Endothelial cell of umbilical vein (primary cell): ENCODE measurements around the gene SP9. TPM values are rescaled to one million over a fixed set of nuclear protein-coding genes. Genes with fewer than 3 reads are reported as not detected.

Experiments
- BruUV-seq: library from RNA; stranded (reverse); fragments of 400-500 nt; replicated peaks from 2 replicates; lab custom pipeline; 2021; lab: Mats Ljungman, UMichigan
- CTCF ChIA-PET: fragments of 300-600, 350-600 bp; sonication (Branson Sonifier 250); formaldehyde crosslinking; loops from one replicate; lab custom pipeline; 2021; ENCODE audit warnings: antibody characterized with exemption, inconsistent platforms; lab: Charles Lee
- POLR2A ChIA-PET: fragments of 300-600, 350-600 bp; sonication (Branson Sonifier 250); formaldehyde crosslinking; loops from one replicate; lab custom pipeline; 2021; ENCODE audit warnings: antibody characterized with exemption, inconsistent platforms; lab: Charles Lee
- DNase-seq: peaks from one replicate; pipeline ENCODE4 v3.0.0-alpha.2; 2011; ENCODE audit warnings: low read depth, low spot score
- FAIRE-seq: peaks from 2 replicates; lab custom pipeline; 2011; peaks lifted over from hg19 to GRCh38; lab: Jason Lieb, UNC
- H2AFZ ChIP-seq: 2 replicates; pipeline ENCODE4 v1.6.0; 2012; ENCODE audit warnings: low read depth, low read length, control low read depth, inconsistent platforms
- H3K27ac ChIP-seq: 2 replicates; pipeline ENCODE4 v1.5.1; 2011; ENCODE audit warnings: low read depth, mild to moderate bottlenecking, control low read depth, low read length, moderate library complexity; ENCODE audit not compliant: insufficient read depth
- H3K27me3 ChIP-seq, 2 experiments: 2 replicates each; pipeline versions ENCODE4 v1.6.0 to v1.6.1; 2011; ENCODE audit warnings: low read length in 2 of 2, mixed read lengths in 1 of 2; ENCODE audit not compliant: control insufficient read depth in 2 of 2, insufficient read depth in 2 of 2
- H3K36me3 ChIP-seq, 2 experiments: 2 replicates in 1 of 2; 3 replicates in 1 of 2; pipeline ENCODE4 v1.5.1; 2011; ENCODE audit warnings: low read length in 2 of 2, mild to moderate bottlenecking in 1 of 2, moderate library complexity in 1 of 2; ENCODE audit not compliant: control insufficient read depth in 2 of 2, insufficient read depth in 2 of 2; ENCODE audit errors: extremely low read depth in 1 of 2
- H3K4me1 ChIP-seq: 3 replicates; pipeline ENCODE4 v1.5.1; 2011; ENCODE audit warnings: mild to moderate bottlenecking, low read length; ENCODE audit not compliant: control insufficient read depth, insufficient read depth; ENCODE audit errors: extremely low read depth
- H3K4me2 ChIP-seq: 2 replicates; pipeline ENCODE4 v1.6.1; 2011; ENCODE audit warnings: low read length, control low read depth, mixed read lengths; ENCODE audit not compliant: insufficient read depth
- H3K4me3 ChIP-seq, 3 experiments: fragments of 200-600 bp in 1 of 3; sonication (generic), shearing (Covaris generic) in 1 of 3; replicated peaks in 1 of 3; 2 replicates each; pipeline ENCODE4 v1.5.1; 2011 to 2016; ENCODE audit warnings: control low read depth in 3 of 3, low read length in 3 of 3, mild to moderate bottlenecking in 2 of 3, inconsistent platforms in 1 of 3, low read depth in 1 of 3, moderate library complexity in 1 of 3; ENCODE audit not compliant: insufficient read depth in 1 of 3
- H3K79me2 ChIP-seq: 2 replicates; pipeline ENCODE4 v1.6.0; 2012; ENCODE audit warnings: low read length, inconsistent platforms; ENCODE audit not compliant: control insufficient read depth, insufficient read depth
- H3K9ac ChIP-seq: replicated peaks from 2 replicates; pipeline ENCODE3; 2011; ENCODE audit warnings: low read length, control low read depth; ENCODE audit not compliant: insufficient read depth; ENCODE audit errors: extremely low read depth
- H3K9me1 ChIP-seq: replicated peaks from 3 replicates; pipeline ENCODE4 v1.6.0; 2011; ENCODE audit warnings: mild to moderate bottlenecking, low read length; ENCODE audit not compliant: control insufficient read depth, insufficient read depth; ENCODE audit errors: extremely low read depth
- H3K9me3 ChIP-seq: replicated peaks from 2 replicates; pipeline ENCODE4 v1.5.1; 2012; ENCODE audit warnings: low read length, inconsistent platforms; ENCODE audit not compliant: control insufficient read depth, insufficient read depth
- H4K20me1 ChIP-seq: replicated peaks from 2 replicates; pipeline ENCODE3; 2011; ENCODE audit warnings: mild to moderate bottlenecking, low read length; ENCODE audit not compliant: control insufficient read depth, insufficient read depth; ENCODE audit errors: extremely low read depth
- EZH2 ChIP-seq: IDR thresholded peaks from 2 replicates; pipeline ENCODE4 v1.6.1; 2012; ENCODE audit warnings: borderline replicate concordance, low read depth, mild to moderate bottlenecking, moderate library complexity, low read length, inconsistent platforms; ENCODE audit not compliant: severe bottlenecking
- FOS ChIP-seq: IDR thresholded peaks from 2 replicates; pipeline ENCODE4 v1.6.1; 2011; ENCODE audit warnings: mild to moderate bottlenecking, low read length, moderate library complexity, borderline replicate concordance; ENCODE audit not compliant: insufficient read depth
- GATA2 ChIP-seq: IDR thresholded peaks from 2 replicates; pipeline ENCODE4 v1.7.0; 2011; ENCODE audit warnings: low read depth, mild to moderate bottlenecking, moderate library complexity, mixed read lengths, low read length; ENCODE audit not compliant: insufficient read length, insufficient read depth
- JUN ChIP-seq: IDR thresholded peaks from 2 replicates; pipeline ENCODE4 v1.6.1; 2011; ENCODE audit warnings: borderline replicate concordance, low read depth; ENCODE audit not compliant: insufficient read length, insufficient read depth
- MYC ChIP-seq: IDR thresholded peaks from one replicate; pipeline ENCODE4 v1.6.1; 2011; ENCODE audit warnings: mild to moderate bottlenecking, low read depth, low read length
- POLR2A ChIP-seq: IDR thresholded peaks from 2 replicates; pipeline ENCODE4 v1.6.1; 2012; ENCODE audit warnings: low read depth, mild to moderate bottlenecking, control low read depth, low read length
- POLR2AphosphoS5 ChIP-seq: IDR thresholded peaks from 2 replicates; pipeline ENCODE4 v1.6.1; 2012; ENCODE audit warnings: low read depth, mild to moderate bottlenecking, control low read depth, low read length, moderate library complexity; ENCODE audit not compliant: insufficient read depth
- dilution Hi-C: fragments of 300-500 bp; cut with MboI; formaldehyde crosslinking; loops from one replicate; pipeline ENCODE4 v1.15.0; 2019; ENCODE audit warnings: low sequenced_read_pairs; ENCODE audit not compliant: extremely low pct_ligation_motif_present
- intact Hi-C: fragments of 100-400 bp; cut with micrococcal nuclease; formaldehyde crosslinking; loops from one replicate; pipeline ENCODE4 v1.10.0; 2022
- polyA plus RNA-seq, 4 experiments: library from polyadenylated mRNA; depleted of rRNA in 3 of 4; stranded (reverse) in 3 of 4; unstranded in 1 of 4; fragments of >200 nt; gene quantifications; 2 replicates each; pipeline versions ENCODE4 v1.2.1 to v1.2.3, GENCODE V29; 2011 to 2012; ENCODE audit warnings: missing spikeins in 1 of 4
- total RNA-seq: library from RNA; stranded (reverse); gene quantifications from 2 replicates; pipeline ENCODE4 v1.2.3, GENCODE V29; 2021
- TF ChIP-seq, protein P1 (sequence below): IDR thresholded peaks from 2 replicates; pipeline ENCODE4 v1.6.1; 2011; ENCODE audit not compliant: insufficient read depth, insufficient read length
- TF ChIP-seq, protein P2 (sequence below), 2 donors: IDR thresholded peaks; 1 replicate in 1 of 2; 2 replicates in 1 of 2; pipeline ENCODE4 v1.5.1; 2011; ENCODE audit warnings: low read length in 2 of 2, mild to moderate bottlenecking in 2 of 2, moderate library complexity in 2 of 2, control low read depth in 1 of 2, inconsistent platforms in 1 of 2, low read depth in 1 of 2; ENCODE audit not compliant: insufficient read depth in 1 of 2; ENCODE audit errors: extremely low read depth in 1 of 2

SP9 gene
- total and polyA plus RNA-seq, 2 donors (not counting 3 experiments of a cell fraction or from before 2014, with no cell fraction given): not detected

DNA sequence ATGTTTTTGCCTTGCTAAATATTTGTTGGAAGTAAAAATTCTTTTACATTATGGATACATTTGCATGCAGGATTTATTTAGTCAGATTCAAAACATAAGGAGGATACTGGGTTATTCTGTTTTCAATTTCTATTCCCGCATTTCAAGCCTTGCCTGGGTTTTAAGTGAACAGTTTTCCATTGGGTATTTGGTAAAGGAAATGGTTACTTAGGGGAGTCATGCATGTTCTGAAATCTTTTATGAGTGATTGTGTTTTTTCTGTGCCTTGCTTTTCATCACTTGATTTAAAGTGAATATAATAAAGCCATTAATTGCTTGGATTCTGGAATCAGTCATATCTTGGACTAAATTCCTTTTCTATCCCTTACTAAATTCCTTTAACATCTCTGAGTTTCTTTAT lies 12.0 kb upstream of the SP9 start:
- DNase-seq (no peak), FAIRE-seq (no peak)
- H3K9ac ChIP-seq: no peak overlapping the region
- H2AFZ ChIP-seq: no peak overlapping the region
- H3K9me3 ChIP-seq: no peaks in the 10 kb centered on the region
- no peak overlapping the region for H3K27ac ChIP-seq
- H3K9me1 ChIP-seq: no peaks in the 10 kb centered on the region
- no peaks in the 10 kb centered on the region for H3K79me2 ChIP-seq
- intact Hi-C loops (no loop called here), dilution Hi-C loops (no loop called here)
- H3K4me2 ChIP-seq: no peak overlapping the region
- TF ChIP-seq EZH2 (no peak), POLR2AphosphoS5 (no peak), MYC (no peak), GATA2 (no peak), JUN (no peak), POLR2A (no peak), FOS (no peak)
- TF ChIP-seq, protein P1, sequence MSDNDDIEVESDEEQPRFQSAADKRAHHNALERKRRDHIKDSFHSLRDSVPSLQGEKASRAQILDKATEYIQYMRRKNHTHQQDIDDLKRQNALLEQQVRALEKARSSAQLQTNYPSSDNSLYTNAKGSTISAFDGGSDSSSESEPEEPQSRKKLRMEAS: no peak
- TF ChIP-seq, protein P2, sequence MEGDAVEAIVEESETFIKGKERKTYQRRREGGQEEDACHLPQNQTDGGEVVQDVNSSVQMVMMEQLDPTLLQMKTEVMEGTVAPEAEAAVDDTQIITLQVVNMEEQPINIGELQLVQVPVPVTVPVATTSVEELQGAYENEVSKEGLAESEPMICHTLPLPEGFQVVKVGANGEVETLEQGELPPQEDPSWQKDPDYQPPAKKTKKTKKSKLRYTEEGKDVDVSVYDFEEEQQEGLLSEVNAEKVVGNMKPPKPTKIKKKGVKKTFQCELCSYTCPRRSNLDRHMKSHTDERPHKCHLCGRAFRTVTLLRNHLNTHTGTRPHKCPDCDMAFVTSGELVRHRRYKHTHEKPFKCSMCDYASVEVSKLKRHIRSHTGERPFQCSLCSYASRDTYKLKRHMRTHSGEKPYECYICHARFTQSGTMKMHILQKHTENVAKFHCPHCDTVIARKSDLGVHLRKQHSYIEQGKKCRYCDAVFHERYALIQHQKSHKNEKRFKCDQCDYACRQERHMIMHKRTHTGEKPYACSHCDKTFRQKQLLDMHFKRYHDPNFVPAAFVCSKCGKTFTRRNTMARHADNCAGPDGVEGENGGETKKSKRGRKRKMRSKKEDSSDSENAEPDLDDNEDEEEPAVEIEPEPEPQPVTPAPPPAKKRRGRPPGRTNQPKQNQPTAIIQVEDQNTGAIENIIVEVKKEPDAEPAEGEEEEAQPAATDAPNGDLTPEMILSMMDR (IDR thresholded peaks at IDR 0.05; ENCODE audit: extremely low read depth in 1 of 2, insufficient read depth in 1 of 2, low read depth in 1 of 2, low read length in 2 of 2): no peak
- H4K20me1 ChIP-seq: no peaks in the 10 kb centered on the region
- no peaks in the 10 kb centered on the region for H3K36me3 ChIP-seq
- ChIA-PET POLR2A (no interaction called here), CTCF (no interaction called here)
- H3K4me1 ChIP-seq: peaks cover 8% of the 10 kb centered on the region
- no TSS peak for BruUV-seq
- peaks cover 35 to 56% of the 10 kb centered on the region in 2 experiments for H3K27me3 ChIP-seq
- H3K4me3 ChIP-seq: no peak overlapping the region
